NCI-H2029 treated with DMSO at 0.1 percent for 48 hours (cell line): ENCODE data around the gene ZBTB22.
"Not testable (repeated sequence)": the region's sequence is repeated elsewhere in the genome, so short reads cannot be mapped to it uniquely, and the experiment has no call there.

Experiments used
- DNase-seq: peaks from one replicate; lab custom pipeline; 2025; lab: John Stamatoyannopoulos, UW

ZBTB22 gene, protein sequence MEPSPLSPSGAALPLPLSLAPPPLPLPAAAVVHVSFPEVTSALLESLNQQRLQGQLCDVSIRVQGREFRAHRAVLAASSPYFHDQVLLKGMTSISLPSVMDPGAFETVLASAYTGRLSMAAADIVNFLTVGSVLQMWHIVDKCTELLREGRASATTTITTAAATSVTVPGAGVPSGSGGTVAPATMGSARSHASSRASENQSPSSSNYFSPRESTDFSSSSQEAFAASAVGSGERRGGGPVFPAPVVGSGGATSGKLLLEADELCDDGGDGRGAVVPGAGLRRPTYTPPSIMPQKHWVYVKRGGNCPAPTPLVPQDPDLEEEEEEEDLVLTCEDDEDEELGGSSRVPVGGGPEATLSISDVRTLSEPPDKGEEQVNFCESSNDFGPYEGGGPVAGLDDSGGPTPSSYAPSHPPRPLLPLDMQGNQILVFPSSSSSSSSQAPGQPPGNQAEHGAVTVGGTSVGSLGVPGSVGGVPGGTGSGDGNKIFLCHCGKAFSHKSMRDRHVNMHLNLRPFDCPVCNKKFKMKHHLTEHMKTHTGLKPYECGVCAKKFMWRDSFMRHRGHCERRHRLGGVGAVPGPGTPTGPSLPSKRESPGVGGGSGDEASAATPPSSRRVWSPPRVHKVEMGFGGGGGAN

DNA sequence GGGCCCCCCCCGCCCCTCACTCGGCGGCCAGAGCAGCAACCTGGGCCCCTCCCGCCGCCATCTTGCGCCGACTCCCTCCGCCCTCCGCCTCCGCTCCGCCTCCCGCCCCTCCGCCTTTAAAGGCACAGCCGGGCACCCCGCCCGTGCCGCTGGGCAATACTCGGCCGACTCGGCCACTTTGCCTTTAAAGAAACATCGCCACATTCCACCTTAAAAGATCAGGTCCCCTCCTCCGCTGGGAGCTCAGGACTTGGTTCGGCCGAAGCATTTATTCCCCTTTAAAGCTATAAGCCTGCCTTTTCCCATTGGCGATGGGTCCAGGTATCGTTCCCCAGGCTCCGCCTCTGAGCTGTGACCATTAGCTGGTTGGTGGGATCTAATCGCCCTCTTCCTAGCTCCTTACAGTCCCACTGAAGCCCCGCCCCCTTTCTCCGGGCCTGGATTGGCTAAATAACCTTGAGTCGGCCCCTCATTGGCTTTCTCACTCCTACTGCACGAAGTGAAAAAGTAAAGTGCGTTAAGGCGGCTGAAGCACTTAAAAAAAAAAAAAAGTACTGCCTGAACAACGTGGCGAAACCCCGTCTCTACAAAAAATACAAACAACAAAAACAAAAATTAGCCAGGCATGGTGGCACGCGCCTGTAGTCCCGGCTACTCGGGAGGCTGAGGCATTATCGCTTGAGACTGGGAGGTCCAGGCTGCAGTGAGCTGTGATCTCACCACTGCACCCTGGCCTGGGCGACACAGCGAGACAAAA is at the start of gene ZBTB22:
Gene ZBTB22 (minus strand): TSS at position 76 of the 757 bp plus-strand sequence. CDS start 828 bp downstream, outside the sequence.
- peak; percentile 95 for DNase-seq

DNA sequence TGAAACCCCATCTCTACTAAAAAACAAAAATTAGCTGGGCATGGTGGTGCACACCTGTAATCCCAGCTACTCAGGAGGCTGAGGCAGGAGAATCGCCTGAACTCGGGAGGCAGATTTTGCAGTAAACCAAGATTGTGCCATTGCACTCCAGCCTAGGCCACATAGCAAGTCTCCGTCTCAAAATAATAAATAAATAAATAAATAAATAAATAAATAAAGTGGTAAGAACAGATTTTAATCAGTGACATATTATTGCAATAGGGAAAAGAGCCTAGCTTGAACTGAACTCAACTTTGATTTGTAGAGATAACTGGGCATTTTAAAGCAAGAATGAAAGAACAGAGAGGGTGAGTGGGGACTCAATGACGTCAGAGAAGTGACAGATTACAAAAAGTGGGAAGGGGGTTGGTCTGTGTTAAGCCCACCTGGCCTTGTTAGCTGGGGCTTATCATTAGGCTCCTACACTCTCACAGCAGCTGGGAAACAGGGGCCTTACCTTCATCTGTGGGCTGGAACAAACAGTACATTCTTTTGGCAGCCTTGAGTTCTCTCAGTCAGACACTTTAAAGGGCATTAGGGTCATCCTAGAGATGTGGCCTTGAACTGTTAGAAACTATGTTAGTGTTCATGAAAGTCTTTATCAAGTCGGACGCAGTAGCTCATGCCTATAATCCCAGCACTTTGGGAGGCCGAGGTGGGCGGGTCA is 49.6 kb upstream of the ZBTB22 start:
- DNase-seq = no peak

DNA sequence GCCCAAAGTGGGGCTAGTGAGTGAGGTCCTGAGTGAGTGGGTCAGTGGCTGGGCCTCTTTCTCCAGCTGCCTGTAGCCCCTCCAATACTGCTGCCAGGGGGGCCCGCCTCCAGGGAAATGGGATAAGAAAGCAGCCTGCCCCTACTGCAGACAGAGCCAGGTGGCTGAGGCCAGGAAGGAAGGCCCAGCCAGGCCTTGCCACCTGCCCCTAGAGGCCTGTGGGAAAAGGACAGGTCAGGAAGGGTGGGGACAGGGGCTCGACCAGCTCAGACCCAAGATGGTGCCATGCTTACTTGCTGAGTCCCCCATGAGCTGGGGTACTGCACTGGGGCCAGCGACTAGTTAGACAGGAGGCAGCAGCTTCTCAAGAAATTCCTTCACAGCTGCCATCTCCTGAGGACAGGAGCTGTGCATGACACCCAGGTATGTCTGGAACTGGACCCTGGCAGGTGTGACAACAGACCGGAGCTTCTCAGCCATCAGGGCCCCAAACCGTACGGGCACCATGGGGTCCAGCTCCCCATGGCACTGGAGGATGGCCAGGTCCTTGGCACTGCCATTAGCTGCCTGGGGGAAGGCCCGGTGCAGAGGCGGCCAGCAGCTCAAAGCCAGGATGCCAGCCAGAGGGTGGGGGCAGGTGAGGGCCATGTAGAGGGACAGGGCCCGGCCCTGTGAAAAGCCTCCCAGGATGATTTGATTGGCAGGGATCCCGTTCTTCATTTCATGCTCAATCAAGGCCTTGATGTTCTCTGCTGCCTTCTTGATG is 47.8 kb upstream of the ZBTB22 start:
- not testable (repeated sequence) for DNase-seq

DNA sequence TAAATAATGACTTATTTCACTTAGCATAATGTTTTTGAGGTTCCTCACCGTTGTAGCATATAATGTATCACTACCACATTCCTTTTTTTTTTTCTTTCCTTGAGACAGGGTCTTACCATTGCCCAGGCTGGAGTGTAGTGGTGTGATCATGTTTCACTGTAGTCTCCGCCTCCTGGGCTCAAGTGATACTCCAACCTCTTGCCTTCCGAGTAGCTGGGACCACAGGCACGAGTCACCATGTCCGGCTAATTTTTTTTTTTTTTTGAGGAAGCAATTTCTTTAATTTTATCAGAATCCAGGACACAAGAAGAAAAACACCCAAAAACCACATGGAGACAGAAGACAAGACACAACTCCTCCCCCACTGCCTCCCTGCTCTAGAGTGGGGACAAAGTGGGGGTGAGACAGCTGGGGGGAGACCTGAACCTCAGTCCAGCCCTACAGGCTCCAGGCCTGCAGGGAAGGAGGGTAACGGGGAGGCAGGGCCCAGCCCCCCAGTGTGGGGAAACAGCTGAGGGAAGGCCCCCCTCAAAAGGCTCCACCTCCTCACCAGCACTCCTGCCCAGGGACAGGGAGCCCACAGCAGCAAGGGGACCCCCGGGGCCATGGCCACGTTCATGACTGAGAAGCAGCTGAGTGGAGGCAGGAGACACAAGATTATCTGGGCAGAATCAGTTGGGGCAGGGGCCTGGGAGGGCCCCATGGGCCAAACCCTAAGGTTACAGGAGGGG is 47.1 kb upstream of the ZBTB22 start:
- DNase-seq = peak; percentile 69

DNA sequence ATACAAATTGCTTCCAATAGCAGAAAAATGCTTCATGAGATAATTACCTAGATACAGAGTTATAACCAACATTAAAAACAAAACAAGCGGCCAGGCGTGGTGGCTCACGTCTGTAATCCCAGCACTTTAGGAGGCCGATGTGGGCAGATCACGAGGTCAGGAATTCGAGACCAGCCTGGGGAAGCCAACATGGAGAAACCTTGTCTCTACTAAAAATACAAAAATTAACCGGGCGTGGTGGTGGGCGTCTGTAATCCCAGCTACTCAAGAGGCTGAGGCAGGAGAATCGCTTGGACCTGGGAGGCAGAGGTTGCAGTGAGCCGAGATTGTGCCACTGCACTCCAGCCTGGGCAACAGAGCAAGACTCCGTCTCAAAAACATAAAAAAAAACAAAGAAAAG is 45.9 kb upstream of the ZBTB22 start:
- not testable (repeated sequence) for DNase-seq

DNA sequence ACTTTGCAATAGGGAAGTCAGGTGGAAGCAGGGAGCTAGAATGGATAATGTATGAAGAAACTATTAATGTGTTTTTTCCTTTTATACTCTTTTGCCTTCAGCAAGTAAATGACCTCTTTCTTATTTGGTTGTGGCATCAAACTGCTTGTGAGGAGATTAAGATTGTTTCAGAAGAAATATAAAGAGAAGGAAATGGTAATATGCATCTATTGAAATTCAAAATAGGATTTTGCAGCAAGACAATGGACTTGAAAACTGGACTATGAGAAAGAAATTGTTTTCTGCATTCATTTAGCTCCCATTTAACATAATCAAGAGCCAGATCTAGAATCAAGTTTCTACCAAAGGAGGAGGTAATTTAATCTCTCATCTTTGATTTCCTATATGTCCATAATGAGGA is 41.8 kb upstream of the ZBTB22 start:
- no peak for DNase-seq

DNA sequence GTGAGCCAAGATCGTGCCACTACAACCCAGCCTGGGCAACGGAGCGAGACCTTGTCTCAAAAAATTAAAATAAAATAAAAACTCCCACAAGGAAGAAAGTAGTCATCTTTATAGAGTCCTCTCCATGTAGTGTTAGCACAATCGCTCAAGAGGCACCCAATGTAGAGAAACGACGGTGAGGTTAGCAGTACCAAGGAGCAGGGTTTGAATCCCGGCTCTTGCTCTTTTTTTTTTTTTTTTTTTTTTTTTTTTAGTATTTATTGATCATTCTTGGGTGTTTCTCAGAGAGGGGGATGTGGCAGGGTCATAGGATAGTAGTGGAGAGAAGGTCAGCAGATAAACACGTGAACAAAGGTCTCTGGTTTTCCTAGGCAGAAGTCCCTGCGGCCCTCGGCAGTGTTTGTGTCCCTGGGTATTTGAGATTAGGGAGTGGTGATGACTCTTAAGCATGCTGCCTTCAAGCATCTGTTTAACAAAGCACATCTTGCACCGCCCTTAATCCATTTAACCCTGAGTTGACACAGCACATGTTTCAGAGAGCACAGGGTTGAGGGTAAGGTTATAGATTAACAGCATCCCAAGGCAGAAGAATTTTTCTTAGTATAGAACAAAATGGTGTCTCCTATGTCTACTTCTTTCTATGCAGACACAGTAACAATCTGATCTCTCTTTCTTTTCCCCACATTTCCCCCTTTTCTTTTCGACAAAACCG is 39.8 kb upstream of the ZBTB22 start:
- not testable (repeated sequence) for DNase-seq

DNA sequence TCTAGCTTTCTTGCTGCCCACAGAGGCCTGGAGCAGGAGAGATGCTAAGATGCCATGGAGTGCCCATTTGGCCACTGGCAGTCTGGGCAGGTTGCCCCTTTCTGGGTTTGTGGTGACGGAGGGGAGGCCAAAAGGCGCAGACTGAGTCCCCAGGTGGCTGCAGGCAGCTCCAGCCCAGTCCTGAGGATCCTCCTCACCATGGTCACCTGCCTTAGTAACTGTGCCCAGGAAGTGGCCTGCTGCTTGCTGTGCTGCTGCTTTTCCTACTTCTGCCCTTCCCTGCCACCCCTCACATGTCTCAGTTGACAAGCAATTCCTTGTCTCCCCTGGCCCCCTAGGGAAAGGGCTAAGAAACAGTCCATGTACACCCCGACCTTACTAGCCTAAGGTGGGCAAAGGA is 38.8 kb upstream of the ZBTB22 start:
- no peak for DNase-seq

DNA sequence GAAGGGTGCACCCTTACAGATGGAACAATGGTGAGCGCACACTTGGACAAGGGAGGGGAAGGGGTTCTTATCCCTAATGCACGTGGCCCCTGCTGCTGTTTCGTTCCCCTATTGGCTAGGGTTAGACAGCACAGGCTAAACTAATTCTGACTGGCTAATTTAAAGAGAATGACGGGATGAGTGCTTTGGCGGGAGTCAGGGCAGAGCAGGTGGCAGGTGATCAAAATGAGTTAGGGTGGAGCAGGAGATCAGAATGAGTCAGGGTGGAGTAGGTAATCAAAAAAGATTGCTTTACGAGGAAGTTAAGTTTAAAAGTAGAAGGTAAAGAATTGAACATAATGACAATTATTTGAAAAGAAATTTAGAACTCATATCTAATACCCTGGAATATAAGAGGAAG is 38.3 kb upstream of the ZBTB22 start:
- DNase-seq = not testable (repeated sequence)

DNA sequence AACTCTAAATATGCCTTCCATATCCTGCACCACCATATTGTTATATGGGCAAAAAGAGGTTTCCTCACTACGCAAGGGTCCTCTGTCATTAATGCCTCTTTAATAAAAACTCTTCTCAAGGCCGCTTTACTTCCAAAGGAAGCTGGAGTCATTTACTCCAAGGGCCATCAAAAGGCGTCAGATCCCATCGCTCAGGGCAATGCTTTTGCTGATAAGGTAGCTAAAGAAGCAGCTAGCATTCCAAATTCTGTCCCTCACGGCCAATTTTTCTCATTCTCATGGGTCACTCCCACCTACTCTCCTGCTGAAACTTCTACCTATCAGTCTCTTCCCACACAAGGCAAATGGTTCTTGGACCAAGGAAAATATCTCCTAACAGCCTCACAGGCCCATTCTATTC is 30.3 kb upstream of the ZBTB22 start:
- DNase-seq = no peak

DNA sequence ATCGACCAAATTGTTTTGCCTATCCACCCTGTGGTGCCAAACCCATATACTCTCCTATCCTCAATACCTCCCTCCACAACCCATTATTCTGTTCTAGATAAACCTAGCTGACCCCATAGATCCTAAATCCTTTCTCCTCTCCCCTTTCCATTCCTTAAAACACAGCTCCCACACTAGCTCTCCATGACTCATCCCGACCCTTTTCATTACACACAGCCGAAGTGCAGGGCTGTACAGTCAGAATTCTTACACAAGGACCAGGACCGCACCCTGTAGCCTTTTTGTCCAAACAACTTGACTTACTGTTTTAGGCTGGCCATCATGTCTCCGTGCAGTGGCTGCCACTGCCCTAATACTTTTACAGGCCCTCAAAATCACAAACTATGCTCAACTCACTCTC is 29.4 kb upstream of the ZBTB22 start:
- not testable (repeated sequence) for DNase-seq

DNA sequence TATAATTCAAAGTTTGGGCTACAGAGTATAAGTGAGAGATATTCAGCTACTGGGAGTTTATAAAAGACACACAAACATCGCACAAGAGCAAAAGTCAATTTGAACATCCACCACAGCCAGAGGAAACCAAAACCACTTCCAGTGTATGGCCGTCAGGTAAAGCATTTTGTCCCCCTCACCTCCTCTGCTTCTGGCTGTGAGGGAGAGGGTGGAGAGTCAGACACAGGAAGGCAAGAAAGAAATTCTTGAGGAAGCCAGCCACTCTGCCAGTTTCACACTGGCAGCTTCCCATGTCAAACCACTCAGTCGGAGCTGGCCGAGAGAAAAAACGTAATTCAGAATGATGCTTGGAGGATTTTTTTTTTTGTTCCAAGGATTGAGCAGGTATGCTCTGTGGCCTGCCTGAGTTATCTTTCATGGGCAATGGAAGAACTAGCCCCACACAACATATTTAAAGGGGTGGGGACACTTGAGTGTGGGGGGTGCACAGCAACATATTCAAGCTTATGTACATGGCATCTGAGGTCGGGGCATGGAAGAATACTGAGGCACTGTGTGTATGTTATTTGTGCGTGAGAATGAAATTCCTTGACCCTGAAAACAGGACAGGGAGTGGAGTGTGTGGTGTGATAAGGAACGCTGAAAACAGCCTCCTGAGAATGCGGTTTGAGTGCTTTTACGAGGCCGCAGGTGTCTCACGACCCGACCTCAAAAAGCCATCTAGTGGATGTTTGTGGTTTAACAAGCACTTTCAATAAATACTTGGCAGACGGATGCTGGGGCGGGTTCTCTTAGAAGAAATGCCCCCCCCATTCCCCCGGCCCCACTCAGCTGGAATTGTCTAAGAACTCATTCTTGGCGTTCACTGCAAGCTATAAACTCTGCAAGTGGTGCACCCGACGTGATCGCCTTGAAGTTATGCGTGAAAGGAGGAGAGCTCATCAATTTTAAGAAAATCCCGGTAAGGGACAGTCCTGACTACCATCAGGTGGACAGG is 27.5 kb upstream of the ZBTB22 start:
- peak; percentile 76 for DNase-seq

DNA sequence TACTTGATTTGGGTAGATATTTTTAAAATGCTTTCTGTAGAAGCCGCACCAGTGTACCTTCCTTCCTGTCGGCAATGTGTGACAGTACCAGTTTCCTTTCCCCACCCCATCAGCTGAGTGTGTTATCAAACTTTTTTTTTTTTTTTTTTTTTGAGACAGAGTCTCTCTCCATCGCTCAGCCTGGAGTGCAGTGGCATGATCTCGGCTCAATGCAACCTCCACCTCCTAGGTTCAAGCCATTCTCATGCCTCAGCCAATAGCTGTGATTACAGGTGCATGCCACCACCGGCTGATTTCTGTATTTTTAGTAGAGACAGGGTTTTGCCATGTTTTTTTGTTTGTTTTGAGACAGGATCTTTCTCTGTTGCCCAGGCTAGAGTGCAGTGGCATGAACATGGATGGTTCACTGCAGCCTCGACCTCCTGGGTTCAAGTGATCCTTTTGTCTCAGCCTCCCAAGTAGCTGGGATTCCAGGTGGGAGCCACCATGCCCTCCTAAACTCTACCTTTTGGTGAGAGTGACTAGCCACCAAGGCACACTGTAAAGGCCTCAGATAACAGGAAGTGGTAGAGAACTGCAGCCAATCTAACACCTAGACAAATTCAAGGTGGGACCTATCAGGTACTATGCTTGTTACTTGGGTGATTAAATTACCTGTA is 26.5 kb upstream of the ZBTB22 start:
- DNase-seq = no peak

DNA sequence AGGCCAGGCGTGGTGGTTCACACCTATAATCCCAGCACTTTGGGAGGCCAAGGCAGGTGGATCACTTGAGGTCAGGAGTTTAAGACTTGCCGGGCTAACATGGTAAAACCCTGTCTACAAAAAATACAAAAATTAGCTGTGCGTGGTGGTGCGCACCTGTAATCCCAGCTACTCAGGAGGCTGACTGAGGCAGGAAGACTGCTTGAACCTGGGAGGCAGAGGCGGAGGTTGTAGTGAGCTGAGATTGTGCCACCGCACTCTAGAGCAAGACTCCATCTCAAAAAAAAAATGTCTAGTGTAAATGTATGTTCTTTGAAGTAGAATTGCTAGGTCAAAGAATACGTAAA is 26.0 kb upstream of the ZBTB22 start:
- not testable (repeated sequence) for DNase-seq

DNA sequence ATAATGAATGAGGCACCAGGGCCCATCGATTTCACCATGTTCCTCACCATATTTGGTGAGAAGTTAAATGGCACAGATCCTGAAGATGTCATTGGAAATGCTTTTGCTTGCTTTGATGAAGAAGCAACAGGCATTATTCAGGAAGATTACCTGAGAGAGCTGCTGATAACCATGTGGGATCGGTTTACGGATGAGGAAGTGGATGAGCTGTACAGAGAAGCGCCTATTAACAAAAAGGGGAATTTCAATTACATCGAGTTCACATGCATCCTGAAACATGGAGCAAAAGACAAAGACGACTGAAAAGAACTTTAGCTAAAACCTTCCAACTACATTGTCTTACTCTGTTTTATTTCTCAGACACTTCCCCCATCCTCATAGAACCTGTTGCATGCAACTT is 21.6 kb upstream of the ZBTB22 start:
- DNase-seq = no peak

DNA sequence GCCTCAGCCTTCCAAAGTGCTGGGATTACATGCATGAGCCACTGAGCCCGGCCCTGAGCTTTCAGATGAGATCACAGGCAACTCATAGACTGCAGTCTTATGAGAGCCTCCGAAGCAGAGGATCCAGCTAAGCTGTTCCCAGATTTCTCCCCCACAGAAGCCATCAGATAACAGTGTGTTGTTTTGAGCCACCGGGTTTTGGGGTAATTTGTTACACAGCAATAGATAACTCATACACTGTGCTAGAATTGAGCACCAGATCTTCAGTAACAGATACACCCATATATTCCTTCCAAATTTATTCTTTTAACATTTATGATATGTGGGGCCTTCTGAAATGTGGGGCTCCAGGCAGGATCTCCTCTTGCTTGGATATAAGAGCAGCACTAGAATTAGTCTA is 19.0 kb upstream of the ZBTB22 start:
- DNase-seq = no peak

DNA sequence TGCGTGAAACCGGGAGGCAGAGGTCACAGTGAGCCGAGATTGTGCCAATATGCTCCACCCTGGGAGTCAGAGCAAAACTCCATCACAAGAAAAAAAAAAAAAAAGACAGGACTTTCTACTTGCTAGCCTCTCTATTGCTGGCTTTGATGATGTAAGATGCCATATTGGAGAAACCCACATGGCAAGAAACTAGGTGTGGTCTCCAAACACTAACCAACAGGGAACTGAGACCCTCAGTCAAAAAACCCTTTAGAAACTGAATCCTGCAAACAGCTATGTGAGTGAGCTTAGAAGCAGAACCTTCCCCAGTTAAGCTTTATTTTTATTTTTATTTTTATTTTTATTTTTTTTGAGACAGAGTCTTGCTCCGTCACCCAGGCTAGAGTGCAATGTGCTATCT is 18.4 kb upstream of the ZBTB22 start:
- no peak for DNase-seq

DNA sequence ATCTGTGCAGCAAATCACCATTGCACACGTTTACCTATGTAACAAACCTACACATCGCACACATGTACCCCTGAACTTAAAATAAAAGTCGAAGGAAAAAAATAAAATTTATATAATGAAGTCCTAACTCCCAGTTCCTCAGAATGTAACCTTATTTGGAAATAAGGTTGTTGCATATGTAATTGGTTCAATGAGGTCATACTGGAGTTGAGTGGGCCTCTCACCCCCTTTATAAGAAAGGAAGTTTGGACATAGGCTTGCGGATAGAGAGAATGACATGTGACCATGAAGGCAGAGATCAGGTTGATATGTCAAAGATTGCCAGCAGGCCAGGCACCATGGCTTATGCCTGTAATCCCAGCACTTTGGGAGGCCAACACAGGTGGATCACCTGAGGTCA is 16.1 kb upstream of the ZBTB22 start:
- no peak for DNase-seq
